HEK293T (cell line): ENCODE measurements around the gene PYGM.

Experiments
- CTCF ChIA-PET: fragments of 350-600 bp; formaldehyde crosslinking; extraction: SDS; loops from one replicate; lab custom pipeline; 2021; ENCODE audit warnings: antibody characterized with exemption, inconsistent platforms; lab: Yijun Ruan, JAX
- POLR2A ChIA-PET: fragments of 350-600 bp; formaldehyde crosslinking; extraction: SDS; loops from one replicate; lab custom pipeline; 2020; ENCODE audit warnings: antibody characterized with exemption, inconsistent platforms; lab: Yijun Ruan, JAX
- DNase-seq: peaks from one replicate; pipeline ENCODE4 v3.0.0; 2012; ENCODE audit warnings: mixed read lengths; ENCODE audit errors: extremely low spot score
- ARNT ChIP-seq: fragments of 450-650 bp; IDR thresholded peaks from 2 replicates; pipeline ENCODE4 v1.6.1; 2017; ENCODE audit warnings: mild to moderate bottlenecking
- BHLHE40 ChIP-seq: fragments of 450-650 bp; IDR thresholded peaks from 2 replicates; pipeline ENCODE4 v1.6.1; 2016; ENCODE audit warnings: mild to moderate bottlenecking, moderate library complexity, borderline replicate concordance
- CTBP1 ChIP-seq: fragments of 450-650 bp; IDR thresholded peaks from 2 replicates; pipeline ENCODE4 v1.6.1; 2016; ENCODE audit warnings: borderline replicate concordance
- ELF4 ChIP-seq: fragments of 450-650 bp; IDR thresholded peaks from 2 replicates; pipeline ENCODE4 v1.6.1; 2017; ENCODE audit warnings: antibody characterized with exemption
- FOXA1 ChIP-seq: fragments of 450-650 bp; IDR thresholded peaks from 2 replicates; pipeline ENCODE4 v1.6.1; 2016; ENCODE audit warnings: mild to moderate bottlenecking
- FOXK2 ChIP-seq: fragments of 450-650 bp; IDR thresholded peaks from 2 replicates; pipeline ENCODE4 v1.6.1; 2016; ENCODE audit warnings: mild to moderate bottlenecking
- FOXM1 ChIP-seq: fragments of 450-650 bp; IDR thresholded peaks from 2 replicates; pipeline ENCODE4 v1.6.1; 2017; ENCODE audit warnings: mild to moderate bottlenecking, borderline replicate concordance
- HDGF ChIP-seq: fragments of 450-650 bp; IDR thresholded peaks from 2 replicates; pipeline ENCODE4 v1.6.1; 2017; ENCODE audit warnings: antibody characterized with exemption, borderline replicate concordance
- L3MBTL2 ChIP-seq: fragments of 450-650 bp; conservative IDR thresholded peaks from 2 replicates; pipeline ENCODE4 v1.6.1; 2016; ENCODE audit warnings: mild to moderate bottlenecking
- NFRKB ChIP-seq: fragments of 450-650 bp; IDR thresholded peaks from 2 replicates; pipeline ENCODE4 v1.6.1; 2016; ENCODE audit warnings: mild to moderate bottlenecking, moderate library complexity
- SP1 ChIP-seq: fragments of 450-650 bp; IDR thresholded peaks from 2 replicates; pipeline ENCODE4 v1.6.1; 2017
- SUZ12 ChIP-seq: fragments of 450-650 bp; IDR thresholded peaks from 2 replicates; pipeline ENCODE4 v1.6.1; 2016; ENCODE audit warnings: mild to moderate bottlenecking
- TARDBP ChIP-seq: fragments of 450-650 bp; IDR thresholded peaks from 2 replicates; pipeline ENCODE4 v1.6.1; 2016
- ZNF384 ChIP-seq: fragments of 450-650 bp; IDR thresholded peaks from 2 replicates; pipeline ENCODE4 v1.6.1; 2016
- TF ChIP-seq, protein P1 (sequence below): fragments of 450-650 bp; IDR thresholded peaks from 2 replicates; pipeline ENCODE4 v1.6.1; 2016

The PYGM gene

GRCh38 chr11:64792482-64792881, 32.7 kb upstream of the PYGM start:
- CTCF ChIA-PET = no interaction called here

DNA sequence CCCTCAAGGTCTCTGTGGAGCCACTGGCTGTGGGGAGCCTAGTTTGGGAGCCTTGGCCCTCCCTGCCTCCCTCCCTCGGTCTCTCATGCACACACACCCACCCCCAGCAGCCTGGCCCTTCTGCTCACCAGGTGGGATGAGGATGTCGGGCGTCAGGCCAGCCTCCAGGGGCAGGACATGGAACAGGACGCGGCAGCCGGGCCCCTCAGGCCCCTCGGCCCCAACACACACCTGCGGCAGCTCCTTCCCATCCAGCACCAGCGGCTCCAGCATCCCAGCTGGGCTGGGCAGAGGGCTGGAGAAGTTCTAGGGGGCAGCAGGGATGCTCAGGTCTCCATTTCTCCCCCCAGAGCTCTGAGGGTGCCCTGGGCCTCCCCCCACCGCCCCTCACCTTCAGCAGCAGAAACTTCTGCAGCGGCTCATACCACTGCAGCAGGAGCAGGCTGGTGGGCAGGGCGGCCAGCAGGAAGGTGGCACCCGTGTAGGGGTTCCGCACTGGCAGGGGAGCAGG, 32.1 kb upstream of the PYGM start:
- DNase-seq = no peak
- POLR2A ChIA-PET = interaction anchor here (1.4 kb wide), 1 partner anchor 13 kb away, joined by 6 read pairs; no protein-coding TSS in a partner anchor
- TF ChIP-seq, protein P1, sequence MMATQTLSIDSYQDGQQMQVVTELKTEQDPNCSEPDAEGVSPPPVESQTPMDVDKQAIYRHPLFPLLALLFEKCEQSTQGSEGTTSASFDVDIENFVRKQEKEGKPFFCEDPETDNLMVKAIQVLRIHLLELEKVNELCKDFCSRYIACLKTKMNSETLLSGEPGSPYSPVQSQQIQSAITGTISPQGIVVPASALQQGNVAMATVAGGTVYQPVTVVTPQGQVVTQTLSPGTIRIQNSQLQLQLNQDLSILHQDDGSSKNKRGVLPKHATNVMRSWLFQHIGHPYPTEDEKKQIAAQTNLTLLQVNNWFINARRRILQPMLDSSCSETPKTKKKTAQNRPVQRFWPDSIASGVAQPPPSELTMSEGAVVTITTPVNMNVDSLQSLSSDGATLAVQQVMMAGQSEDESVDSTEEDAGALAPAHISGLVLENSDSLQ = no peak
- TF ChIP-seq ELF4 = no peak
- TF ChIP-seq FOXA1 = no peak
- no peak for TF ChIP-seq NFRKB
- no peak for TF ChIP-seq BHLHE40
- no peak for TF ChIP-seq CTBP1
- TF ChIP-seq HDGF = no peak
- CTCF ChIA-PET = no interaction called here

More at GRCh38 chr11:64792482-64792881, 32.7 kb upstream of the PYGM start:
- POLR2A ChIA-PET = interaction anchor here (1.4 kb wide), 1 partner anchor 14 kb away, joined by 6 read pairs; no protein-coding TSS in a partner anchor
- DNase-seq = no peak
- TF ChIP-seq TARDBP (no peak), ZNF384 (no peak), FOXM1 (no peak), FOXK2 (no peak)
- TF ChIP-seq, protein P1 = no peak

GRCh38 chr11:64790205-64791095, 30.7 kb upstream of the PYGM start:
- ChIA-PET POLR2A (no interaction called here), CTCF (interaction anchor here (0.6 kb wide), 1 partner anchor 104 kb away, joined by 3 read pairs; no protein-coding TSS in a partner anchor)
- TF ChIP-seq ARNT (no peak), NFRKB (no peak), FOXK2 (no peak), CTBP1 (no peak), SUZ12 (no peak), L3MBTL2 (no peak), FOXA1 (no peak), ZNF384 (no peak), SP1 (no peak), HDGF (no peak)
- TF ChIP-seq, protein P1 = no peak
- no peak for DNase-seq

- DNase-seq = no peak
- no peak for TF ChIP-seq TARDBP
- TF ChIP-seq SP1 = no peak
- TF ChIP-seq ZNF384 = no peak
- no peak for TF ChIP-seq BHLHE40
- no peak for TF ChIP-seq HDGF
- TF ChIP-seq FOXM1 = no peak
- ChIA-PET CTCF (no interaction called here), POLR2A (interaction anchor here (0.9 kb wide), 1 partner anchor 11 kb away, joined by 4 read pairs; no protein-coding TSS in a partner anchor)
Observed at GRCh38 chr11:64789331-64790204, 29.8 kb upstream of the PYGM start.

DNA sequence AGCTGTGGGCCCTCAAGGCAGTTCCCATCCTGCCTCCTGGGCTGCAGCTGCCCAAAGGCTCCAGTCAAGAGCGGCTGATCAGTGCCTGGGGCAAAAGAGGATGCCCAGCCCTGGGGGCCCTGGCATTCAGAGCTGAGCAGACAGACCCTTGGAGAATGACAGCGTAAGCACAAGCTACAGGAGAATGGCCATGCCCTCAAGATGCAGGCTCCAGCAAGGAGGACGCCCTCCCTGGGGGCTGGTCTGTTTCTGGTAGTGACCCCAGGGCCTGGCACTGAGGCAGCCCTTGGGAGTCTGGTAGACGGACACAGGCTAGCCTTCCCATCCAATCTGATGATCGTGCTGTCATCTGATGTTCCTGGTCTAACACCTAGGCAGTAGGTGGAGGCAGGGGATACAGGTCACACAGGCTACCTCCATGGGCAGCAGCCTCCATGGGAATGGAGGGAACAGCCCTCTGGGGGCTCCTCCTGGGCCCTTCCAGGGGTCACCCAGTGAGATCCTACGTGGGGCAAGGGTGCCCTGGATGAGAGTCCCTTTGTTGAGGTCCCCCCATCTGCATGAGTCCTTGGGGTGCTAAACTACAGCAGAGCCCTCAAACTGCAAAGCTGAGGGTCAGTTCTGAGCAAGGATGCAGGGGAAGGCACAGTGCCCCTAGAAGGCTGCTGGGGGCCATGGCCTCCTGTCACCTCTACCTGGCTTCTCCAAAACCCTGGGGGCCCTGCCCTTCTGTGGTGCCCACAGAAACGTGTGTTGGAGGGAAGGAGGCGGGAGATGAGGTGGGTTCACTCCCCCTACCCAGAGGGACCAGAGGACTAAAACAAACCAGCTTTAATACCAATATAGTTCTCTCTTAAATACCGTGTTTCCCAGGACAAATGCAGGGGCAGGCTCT, 28.8 kb upstream of the PYGM start:
- TF ChIP-seq FOXK2 (no peak), ARNT (no peak), FOXA1 (no peak), CTBP1 (no peak), ZNF384 (no peak), SUZ12 (no peak), FOXM1 (no peak), HDGF (no peak), L3MBTL2 (no peak)
- TF ChIP-seq, protein P1 = no peak
- ChIA-PET POLR2A (interaction anchor here (0.8 to 0.9 kb wide), 2 partner anchors 10 to 496 kb away, joined by 3 to 4 read pairs; no protein-coding TSS in a partner anchor), CTCF (interaction anchor here (0.7 to 1.6 kb wide), 4 partner anchors 10 to 86 kb away, joined by 3 to 5 read pairs (median 4); partner anchors contain the start of genes PYGM and SF1)
- no peak for DNase-seq
